Measurements from ENCODE around the gene GPR183.

GPR183 gene

GRCh38 chr13:99294198-99294597 lies 13.0 kb downstream of the GPR183 start:
- DNase-seq: no peak

GRCh38 chr13:99293178-99293577 lies 14.0 kb downstream of the GPR183 start:
- DNase-seq: no peak

GRCh38 chr13:99290894-99291293 lies 16.3 kb downstream of the GPR183 start:
- no peak for DNase-seq

GRCh38 chr13:99289674-99290337 lies 17.4 kb downstream of the GPR183 start:
- peak; percentile 64 for DNase-seq

GRCh38 chr13:99289271-99289670 lies 17.9 kb downstream of the GPR183 start:
- DNase-seq: no peak

- DNase-seq: no peak
These were observed 19.1 kb downstream of the GPR183 start for GRCh38 chr13:99288089-99288488.

- no peak for DNase-seq
These were observed 19.6 kb downstream of the GPR183 start for GRCh38 chr13:99287551-99287950.

- DNase-seq: no peak
These were observed 21.6 kb downstream of the GPR183 start for GRCh38 chr13:99285432-99286182.

- DNase-seq: no peak
These were observed 24.7 kb downstream of the GPR183 start for GRCh38 chr13:99282264-99283231.

- DNase-seq: peak; percentile 73
These were observed 25.4 kb downstream of the GPR183 start for GRCh38 chr13:99281811-99282263.

- no peak for DNase-seq
These were observed 27.0 kb downstream of the GPR183 start for GRCh38 chr13:99280166-99280565.

- no peak for DNase-seq
These were observed 27.6 kb downstream of the GPR183 start for GRCh38 chr13:99279637-99280036.

GRCh38 chr13:99278843-99279242 lies 28.4 kb downstream of the GPR183 start:
- no peak for DNase-seq

GRCh38 chr13:99278200-99278599 lies 29.0 kb downstream of the GPR183 start:
- no peak for DNase-seq

- no peak for DNase-seq
These were observed 29.6 kb downstream of the GPR183 start for GRCh38 chr13:99277629-99278028.

GRCh38 chr13:99276706-99277105 lies 30.5 kb downstream of the GPR183 start:
- no peak for DNase-seq

GRCh38 chr13:99275093-99275469 lies 32.1 kb downstream of the GPR183 start:
- peak; percentile 69 for DNase-seq

GRCh38 chr13:99273128-99273527 lies 34.1 kb downstream of the GPR183 start:
- no peak for DNase-seq

- no peak for DNase-seq
These were observed 34.7 kb downstream of the GPR183 start for GRCh38 chr13:99272481-99272880.

- DNase-seq: no peak
These were observed 36.0 kb downstream of the GPR183 start for GRCh38 chr13:99271249-99271648.

- DNase-seq: no peak
These were observed 36.7 kb downstream of the GPR183 start for GRCh38 chr13:99270518-99270917.

GRCh38 chr13:99269627-99270241 lies 37.5 kb downstream of the GPR183 start:
- peak; percentile 36 for DNase-seq

GRCh38 chr13:99268822-99269221 lies 38.4 kb downstream of the GPR183 start:
- no peak for DNase-seq

All from CD4-positive, alpha-beta T cell treated with Interleukin-17A for 4 hours (primary cell).